NCI-H2107 treated with DMSO at 0.1 percent for 48 hours (cell line): ENCODE data around the gene BEST4.
"Not testable (repeated sequence)": the region's sequence is repeated elsewhere in the genome, so short reads cannot be mapped to it uniquely, and the experiment has no call there.

Experiments used
- DNase-seq: peaks from one replicate; lab custom pipeline; 2025; ENCODE audit not compliant: unreplicated experiment; lab: John Stamatoyannopoulos, UW

The BEST4 gene

DNA sequence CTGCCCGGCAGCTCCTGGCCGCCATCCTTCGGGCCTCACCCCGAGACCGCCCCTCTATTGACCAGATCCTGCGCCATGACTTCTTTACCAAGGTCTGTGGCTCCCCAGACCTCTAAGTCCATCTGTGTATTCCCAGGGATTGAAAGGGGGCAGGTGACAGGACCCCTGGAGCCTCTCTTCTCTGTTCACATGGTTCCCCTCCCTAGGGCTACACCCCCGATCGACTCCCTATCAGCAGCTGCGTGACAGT lies 15.0 kb upstream of the BEST4 start:
- DNase-seq, result no peak

DNA sequence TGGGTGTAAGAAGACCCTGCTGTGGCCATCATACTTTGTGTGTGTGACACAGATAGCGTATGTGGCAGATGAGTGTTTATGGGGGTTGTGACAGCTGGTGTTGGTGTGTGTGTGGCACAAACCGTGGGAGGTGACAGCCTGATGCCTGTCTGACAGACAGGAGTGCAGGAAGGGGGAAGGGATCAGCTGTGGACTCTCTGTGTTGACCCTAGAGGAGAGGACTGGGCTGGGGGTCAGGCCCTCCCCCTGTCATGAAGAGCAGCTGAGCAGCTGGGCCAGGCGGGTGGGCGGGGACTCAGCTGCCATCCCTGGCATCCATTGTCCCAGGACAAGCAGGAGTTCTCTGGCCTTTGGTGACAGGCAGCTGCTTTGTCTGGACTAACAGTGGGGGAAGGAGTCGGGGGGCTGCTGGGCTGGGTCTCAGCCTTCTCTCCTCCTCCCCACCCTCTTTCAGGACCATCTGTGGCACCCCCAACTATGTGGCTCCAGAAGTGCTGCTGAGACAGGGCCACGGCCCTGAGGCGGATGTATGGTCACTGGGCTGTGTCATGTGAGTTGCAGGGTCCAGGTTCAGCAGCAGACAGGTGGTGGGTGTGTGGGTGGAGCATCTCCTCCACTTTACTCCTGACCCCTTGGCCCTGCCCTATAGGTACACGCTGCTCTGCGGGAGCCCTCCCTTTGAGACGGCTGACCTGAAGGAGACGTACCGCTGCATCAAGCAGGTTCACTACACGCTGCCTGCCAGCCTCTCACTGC lies 14.5 kb upstream of the BEST4 start:
- DNase-seq, result no peak

DNA sequence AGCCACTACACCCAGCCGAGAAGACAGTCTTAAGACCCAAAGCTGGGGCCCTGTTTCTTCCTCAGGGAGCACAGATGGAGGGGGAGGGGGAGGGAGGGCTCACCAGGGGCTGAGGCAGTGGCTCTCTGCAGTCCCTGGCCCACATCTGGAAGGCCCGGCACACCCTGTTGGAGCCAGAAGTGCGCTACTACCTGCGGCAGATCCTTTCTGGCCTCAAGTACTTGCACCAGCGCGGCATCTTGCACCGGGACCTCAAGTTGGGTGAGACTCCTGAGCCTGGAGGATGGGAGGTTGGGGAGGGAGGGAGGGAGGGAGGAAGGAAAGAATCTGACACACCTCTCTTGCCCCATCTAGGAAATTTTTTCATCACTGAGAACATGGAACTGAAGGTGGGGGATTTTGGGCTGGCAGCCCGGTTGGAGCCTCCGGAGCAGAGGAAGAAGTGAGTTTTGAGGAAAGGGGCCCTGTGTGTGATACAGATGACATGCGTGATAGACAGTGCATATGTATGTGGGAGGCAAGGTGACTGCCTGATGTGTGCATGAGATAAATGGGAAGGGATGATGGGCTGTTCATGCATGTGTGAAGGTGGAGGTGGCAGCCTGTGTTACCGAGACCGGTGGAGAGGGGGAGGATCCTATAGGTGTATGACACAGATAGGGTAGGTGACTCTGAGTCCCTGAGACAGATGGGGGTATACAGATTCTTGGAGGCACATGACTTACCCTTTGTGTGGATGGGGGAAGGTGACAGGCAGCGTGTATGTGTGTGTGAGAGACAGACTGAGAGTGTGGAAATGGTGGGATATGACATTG lies 13.7 kb upstream of the BEST4 start:
- no peak for DNase-seq

DNA sequence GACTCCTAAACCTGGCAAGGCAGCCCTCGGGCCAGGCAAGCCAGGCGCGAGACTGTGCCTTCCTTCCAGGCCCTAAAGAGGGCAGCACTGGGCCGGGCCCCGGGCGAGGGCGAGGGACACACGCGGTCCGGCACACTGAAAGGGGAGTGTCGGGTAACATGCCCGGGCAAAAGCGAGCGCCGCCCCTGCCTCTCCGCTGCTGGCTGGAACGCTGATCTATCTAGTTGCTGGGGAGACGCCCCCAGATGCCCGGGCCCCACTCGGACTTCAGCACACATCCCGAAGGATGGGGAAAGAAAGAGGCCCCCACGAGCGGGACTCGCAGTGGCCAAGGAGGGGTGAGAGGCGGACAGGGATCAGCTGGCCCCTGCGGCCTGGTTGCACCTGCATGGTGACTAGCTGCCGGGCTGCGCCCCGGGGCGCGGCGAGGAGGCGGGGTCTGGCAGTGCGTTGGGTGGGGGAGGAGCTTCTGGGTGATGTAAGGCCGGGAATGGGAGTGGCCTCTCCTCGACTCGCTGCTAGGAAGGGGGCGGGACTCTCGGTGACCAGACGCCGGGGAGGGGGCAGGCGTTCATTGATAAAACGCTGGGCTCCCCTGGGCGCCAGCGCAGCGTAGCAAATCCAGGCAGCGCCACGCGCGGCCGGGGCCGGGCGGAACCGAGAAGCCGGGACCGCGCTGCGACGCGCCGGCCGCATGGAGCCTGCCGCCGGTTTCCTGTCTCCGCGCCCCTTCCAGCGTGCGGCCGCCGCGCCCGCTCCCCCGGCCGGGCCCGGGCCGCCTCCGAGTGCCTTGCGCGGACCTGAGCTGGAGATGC lies 12.0 kb upstream of the BEST4 start, which contains the start of gene PLK3:
PLK3 (plus strand) TSS at position 608 of the 815 bp plus-strand sequence; CDS start at position 695, 87 bp downstream.
- DNase-seq, result peak; percentile 96

DNA sequence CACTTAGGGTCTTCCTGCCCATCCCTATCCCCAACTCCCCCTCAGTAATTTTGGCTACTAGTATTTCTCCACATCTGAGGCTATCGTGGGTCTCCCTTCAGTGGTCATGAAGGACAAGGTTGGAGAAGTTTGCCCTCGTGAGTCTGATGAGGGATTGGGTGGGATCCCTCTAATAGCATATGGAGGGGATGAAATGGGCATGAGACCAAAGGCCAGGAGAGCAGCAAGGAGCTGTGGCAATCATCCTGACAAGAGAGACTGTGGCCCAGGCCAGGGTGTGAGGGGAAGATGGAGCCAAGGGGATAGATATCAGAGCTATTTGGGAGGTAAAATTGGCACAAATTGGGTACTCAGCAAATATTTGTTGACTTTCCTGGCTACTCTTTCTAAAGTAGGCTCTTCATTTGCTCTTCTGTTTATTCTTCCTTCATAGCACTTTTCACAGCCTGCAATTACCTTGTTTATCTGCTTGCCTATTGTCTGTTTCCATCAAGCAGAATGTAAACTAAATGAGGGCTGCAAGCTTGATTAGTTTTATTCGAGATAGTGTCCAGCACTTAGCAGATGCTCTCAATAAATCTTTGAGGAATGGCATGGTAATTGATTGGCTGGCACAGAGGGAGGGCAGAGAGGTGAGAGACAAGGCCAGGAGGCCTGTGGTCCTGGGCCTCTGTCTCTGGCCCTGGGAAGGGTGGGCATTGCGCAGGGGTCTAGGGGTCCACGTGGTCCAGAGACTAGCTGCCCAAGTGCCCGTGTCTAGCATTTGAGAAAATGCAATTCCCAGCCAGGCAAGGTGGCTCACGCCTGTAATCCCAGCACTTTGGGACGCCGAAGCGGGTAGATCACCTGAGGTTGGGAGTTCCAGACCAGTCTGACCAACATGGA lies 10.8 kb upstream of the BEST4 start:
- no peak for DNase-seq

DNA sequence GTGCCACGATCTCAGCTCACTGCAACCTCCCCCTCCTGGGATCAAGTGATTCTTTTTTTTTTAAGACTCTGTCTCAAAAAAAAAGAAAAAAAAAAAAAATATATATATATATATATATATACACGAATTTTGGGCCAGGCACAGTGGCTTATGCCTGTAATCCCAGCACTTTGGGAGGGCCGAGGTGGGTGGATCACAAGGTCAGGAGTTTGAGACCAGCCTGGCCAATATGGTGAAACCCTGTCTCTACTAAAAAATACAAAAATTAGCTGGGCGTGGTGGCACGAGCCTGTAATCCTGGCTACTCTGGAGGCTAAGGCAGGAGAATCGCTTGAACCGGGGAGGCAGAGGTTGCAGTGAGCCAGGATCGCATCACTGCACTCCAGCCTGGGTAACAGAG lies 9.9 kb upstream of the BEST4 start:
- not testable (repeated sequence) for DNase-seq

DNA sequence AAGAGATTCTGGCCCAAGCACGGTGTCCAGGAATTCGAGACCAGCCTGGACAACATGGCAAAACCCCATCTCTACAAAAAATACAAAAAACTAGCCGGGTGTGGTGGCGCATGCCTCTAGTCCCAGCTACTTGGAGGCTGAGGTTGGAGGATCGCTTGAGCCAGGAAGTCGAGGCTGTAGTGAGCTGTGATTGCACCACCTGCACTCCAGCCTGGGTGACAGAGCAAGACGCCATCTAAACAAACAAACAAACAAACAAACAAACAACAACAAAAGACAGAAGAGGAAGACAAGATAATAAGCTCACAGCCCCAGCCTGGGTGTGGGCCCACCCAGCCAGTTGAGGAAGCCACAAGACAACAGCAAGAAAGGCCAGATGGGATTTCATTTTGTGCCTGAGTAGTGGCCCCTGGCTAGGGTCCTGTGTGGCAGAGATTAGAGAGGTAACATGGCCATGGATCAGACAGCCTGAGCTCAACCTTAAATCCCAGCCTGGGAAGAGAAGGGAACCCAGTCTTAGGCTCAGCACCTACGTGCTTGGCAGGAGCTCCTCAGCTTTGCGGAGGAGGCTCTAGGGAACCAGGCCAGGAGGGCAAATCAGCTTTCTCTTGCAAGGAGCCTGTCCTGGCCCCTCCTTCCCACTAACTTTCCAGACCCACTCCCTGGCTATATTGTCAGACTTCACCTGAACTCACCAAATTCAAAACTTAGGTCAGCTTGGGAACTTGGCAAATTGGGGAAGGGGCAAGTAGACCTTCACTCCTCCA lies 4.9 kb upstream of the BEST4 start:
- DNase-seq, result no peak

DNA sequence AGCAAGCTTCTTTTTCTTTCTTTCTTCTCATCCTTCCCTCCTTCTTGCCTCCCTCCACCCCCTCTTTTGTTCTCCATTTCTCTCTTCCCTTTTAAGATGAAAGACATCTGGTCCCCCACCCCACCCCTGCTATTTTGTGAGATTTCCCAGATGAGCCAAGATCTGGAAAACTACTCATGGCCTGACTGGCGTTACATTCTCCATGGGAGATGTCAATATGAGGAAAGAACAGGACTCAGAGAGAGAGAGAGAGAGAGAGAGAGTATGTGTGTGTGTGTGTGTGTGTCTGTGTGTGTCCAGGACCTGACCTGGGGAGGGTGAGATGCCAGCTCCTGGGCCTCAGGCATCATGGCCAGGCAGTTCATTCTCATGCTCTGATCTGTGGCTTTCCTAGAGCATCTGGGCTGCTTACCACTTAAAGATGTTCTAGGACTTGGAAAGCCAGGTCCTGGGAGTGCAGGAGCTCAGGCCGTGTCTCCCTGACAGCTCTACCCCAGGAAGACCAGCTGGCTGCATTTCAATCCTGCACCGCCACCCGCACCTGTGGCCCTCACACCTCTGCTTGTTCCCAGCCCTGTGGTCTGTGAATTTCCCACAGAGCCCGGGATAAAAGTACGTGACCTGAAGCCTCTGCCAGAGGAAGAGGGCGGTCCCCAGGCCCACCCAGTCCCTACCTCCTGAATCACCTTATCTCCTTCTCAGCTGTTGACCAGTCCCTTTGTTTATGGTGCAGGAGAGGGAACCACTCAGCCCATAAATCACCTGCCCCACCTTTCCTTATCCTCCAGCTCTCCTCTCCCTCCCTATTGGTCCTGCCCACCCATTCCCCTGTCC lies 3.2 kb upstream of the BEST4 start:
- no peak for DNase-seq

DNA sequence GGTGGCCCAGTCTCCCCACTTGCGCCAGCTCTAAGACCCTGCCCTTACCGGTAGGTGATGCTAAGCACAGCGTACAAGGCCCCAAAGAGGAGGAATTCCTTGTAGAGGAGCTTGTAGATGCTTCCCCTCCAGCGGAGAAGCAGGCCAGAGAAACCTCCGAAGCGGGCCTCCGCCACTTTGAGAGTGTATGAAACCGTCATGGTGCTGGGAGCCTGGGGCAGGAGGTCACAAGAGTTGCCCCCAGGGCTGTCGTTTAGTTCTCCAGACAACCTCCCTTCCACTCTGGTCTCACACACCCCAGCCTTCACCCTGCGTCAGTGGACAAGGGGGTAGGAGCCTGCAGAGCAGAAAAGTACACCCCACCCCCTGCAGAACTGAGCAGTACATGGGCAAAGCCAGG lies 464 bp downstream of the BEST4 start:
- DNase-seq, result no peak

DNA sequence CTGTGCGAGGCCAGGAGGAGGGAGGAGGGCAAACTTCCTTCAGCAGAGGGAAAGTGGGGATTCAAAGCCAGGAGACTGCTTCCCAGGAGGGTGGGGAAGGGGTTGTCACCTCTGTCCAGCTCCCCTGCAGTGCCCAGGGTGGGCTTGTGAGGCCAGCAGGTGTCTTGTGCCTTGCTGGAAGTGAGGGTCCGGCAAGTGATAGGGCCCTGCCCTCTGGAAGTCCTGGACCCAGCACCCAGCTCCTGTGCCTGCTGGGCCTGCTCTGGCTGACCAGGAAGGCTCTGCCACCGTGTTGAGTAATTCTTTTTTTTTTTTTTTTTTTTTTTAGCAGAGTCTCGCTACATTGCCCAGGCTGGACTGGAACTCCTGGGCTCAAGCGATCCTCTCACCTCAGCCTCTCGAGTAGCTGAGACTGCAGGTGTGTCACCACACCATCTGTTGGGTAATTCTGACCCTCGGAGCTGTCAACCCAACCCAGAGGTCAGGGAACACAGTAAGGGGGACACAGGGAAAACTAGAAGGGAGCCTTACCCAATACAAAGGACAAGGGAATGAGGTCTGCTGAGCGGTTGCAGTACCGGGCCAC lies 1.0 kb downstream of the BEST4 start:
- no peak for DNase-seq

DNA sequence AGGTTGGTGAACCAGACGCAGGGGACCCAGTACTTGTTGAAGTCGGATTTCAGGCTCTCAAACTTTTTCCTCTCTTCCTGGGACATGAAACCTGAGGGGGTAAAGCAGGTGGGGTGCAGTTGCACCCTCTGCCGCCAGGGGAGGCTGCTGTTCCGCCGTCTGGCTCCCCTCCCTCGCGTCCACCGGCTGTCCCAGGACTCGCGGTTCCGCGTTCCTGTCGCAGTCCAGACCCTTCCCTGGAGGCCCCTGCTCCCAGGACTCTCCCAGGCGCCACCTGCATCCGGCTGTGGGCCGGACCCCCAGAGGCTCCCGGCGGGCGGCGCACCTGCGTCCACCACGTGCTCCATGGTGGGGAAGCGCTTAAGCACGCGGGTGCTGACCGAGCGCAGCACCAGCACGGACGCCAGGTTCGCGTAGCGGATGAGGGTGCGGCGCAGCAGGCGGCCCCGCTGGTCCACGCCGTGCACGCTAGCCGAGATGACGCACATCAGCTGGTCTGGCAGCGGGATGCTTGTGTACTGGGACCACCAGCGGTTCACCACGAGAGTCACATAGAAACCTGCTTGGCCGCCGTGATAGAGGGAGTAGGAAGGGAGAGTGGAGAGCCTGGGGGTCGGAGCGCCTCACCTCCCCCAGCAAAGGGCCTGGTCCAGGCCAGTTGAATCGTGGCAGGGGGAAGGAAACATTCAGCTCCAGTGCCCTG lies 1.7 kb downstream of the BEST4 start:
- no peak for DNase-seq

DNA sequence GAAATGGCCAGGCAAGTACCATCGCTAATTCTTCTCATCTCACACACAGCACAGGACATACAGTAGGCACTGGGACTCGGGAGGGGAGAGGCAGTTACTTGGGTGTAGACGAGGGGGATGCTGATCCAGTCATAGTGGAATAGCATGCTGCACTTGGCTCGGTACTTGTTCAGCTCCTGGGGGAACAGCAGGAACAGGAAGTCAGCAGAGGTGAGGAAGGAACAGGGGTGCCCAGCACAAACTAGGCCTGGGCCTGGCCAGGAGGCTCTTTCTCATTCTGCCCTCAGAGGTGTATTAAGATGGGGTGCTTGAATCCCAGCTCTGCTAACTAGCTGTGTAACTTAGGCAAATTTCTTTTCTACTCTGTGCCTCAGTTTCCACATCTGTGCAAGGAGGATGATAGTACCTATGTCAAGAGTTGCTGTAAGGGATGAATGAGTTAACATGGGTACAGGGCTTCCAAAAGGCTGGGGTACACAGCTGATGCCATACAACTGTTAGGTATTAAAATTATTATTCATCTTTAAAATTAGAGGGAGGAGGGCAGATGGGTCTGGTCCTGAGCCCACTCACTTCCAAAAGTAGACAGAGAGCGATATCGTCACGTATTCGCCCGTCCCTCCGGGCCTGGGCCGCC lies 2.4 kb downstream of the BEST4 start:
- no peak for DNase-seq

DNA sequence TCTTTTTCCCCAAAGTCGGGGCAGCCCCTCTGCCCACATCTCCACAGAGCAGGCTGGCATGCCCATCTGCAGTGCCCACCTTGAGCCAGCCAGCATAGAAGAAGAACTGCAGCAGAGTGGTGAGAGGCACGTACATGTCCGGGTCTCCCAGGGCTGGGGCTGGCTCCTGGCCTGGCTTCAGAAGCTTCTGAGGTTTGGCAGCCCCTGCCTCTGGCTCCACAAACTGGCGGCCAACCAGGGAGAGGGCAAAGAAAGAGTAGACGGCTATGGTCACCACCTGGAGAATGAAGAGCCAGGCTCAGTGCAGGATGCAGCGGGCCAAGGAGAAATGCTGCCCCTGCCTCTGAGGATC lies 3.0 kb downstream of the BEST4 start:
- no peak for DNase-seq

DNA sequence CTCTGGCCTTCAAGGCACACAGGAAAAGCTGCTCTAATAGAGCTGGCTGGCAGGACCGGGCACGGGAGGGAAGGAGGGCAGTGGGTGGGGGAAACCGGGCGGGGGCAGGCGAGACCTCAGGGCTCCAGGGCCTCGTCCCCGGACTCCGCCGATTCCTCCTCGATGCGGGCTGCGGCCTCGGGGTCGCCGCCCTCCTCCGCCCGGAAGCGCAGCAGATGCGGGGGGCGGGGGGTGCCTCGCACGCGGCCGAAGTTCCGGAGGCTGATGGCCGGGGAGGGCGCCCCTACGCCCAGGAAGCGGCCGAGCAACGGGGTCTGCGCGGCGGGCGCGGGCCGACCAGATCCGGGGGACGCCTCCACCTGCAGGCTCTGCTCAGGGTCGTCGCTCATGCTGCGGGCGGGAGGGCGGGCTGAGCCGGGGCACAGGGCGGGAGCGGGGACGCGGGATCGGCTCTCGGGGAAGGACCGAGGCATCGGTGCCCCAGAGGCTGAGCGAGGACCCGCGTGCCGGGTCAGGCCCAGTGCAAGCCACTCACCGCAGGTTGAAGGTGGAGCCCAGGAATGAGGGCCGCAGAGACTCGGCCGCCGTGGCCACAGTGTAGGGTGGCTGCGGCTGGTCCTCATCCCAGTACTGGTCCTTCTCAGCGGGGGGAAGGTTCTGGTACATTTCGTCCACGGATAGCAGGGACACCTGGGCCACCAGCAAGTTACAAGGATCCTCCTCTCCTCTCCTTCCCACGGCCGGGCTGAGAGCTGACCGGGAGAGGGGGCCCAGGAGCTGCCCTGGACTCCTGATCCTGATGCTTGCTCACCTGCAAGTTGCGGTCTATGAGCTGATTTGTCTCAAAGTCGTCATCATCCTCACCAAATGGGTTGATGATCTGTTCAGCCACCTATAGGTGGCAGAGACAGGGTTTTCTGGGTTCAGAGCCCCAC lies 3.6 kb downstream of the BEST4 start:
- DNase-seq, result no peak

DNA sequence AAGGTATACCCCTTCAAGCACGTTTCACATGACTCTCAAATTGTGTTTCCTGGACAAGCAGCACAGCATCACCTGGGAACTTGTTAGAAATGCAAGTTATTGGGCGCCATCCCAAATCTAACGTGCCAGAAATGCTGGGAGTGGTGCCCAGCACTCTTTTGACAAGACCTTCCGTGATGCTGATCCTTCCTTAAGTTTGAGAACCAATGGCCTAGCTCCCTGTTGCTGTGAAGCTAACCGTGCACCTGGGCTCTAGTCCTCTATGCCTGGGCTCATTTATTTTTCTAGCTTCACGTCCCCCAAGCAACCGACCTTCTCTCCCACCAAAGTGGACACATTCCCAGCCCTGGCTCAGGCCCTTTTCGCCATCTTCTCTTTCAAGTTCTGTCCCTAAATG lies 4.3 kb downstream of the BEST4 start:
- DNase-seq, result no peak

DNA sequence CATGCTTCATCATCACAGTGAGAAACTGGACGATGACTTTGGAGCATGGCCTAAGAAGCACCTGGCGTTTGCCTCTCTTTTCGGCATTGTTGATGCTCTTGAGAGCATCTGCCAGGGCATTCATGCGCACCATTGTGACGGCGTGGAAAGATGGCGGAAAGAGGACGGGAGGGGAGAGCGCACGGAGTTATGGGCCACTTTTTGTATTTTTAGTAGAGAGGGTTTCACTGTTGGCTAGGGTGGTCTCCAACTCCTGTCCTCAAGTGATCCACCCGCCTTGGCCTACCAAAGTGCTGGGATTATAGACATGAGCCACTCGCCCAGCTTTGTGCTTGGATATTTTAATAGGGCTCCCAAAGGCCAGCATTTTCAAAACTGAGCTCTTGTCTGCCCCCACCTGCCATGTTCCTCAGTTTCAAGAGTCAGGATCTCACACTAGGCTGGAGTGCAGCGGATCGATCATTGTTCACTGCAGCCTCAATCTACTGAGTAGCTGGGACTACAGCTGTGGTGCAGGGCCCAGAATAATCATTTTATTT lies 7.3 kb downstream of the BEST4 start:
- no peak for DNase-seq
